ENCODE measurements around the gene SPATS2. TPM values are rescaled to one million over a fixed set of nuclear protein-coding genes. Genes with fewer than 3 reads are reported as not detected.
A peak's percentile ranks its signal among the peaks of the same experiment; 100 is the strongest.

The SPATS2 gene
- total RNA-seq, 4 donors from 2014 or later, result 14.0 to 26.5 (median 19.6) TPM

DNA sequence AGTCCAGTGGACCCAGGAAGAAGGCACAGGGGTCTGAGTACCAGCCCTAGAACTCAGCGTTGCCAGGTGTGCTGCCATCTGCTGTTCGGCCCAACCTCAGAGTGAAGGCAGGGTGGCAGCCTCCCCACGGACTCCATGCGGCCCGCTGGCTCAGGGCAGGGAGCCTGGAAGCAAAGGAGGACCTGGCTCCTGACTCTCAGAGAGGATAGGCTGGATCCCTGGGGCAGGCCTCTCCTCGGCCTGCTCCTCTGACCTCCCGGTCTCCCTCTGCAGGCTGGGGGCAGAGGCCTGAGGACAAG, 190.6 kb downstream of the SPATS2 start:
- 53 to 84% methylated on average over 7 of the region's 7 CpGs for WGBS, 2 donors
- H3K4me3 ChIP-seq (ENCODE audit: low read depth, poor library complexity, severe bottlenecking), result no peak overlapping the region
- TF ChIP-seq POLR2A (IDR thresholded peaks at IDR 0.05), result no peak
- TF ChIP-seq, protein P1, sequence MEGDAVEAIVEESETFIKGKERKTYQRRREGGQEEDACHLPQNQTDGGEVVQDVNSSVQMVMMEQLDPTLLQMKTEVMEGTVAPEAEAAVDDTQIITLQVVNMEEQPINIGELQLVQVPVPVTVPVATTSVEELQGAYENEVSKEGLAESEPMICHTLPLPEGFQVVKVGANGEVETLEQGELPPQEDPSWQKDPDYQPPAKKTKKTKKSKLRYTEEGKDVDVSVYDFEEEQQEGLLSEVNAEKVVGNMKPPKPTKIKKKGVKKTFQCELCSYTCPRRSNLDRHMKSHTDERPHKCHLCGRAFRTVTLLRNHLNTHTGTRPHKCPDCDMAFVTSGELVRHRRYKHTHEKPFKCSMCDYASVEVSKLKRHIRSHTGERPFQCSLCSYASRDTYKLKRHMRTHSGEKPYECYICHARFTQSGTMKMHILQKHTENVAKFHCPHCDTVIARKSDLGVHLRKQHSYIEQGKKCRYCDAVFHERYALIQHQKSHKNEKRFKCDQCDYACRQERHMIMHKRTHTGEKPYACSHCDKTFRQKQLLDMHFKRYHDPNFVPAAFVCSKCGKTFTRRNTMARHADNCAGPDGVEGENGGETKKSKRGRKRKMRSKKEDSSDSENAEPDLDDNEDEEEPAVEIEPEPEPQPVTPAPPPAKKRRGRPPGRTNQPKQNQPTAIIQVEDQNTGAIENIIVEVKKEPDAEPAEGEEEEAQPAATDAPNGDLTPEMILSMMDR (IDR thresholded peaks at IDR 0.05), result no peak
- intact Hi-C loops (cut with DNase I; ENCODE audit: low total_unique reads), result no loop called here
- no peak for DNase-seq (ENCODE audit: low spot score in 2 of 2)

DNA sequence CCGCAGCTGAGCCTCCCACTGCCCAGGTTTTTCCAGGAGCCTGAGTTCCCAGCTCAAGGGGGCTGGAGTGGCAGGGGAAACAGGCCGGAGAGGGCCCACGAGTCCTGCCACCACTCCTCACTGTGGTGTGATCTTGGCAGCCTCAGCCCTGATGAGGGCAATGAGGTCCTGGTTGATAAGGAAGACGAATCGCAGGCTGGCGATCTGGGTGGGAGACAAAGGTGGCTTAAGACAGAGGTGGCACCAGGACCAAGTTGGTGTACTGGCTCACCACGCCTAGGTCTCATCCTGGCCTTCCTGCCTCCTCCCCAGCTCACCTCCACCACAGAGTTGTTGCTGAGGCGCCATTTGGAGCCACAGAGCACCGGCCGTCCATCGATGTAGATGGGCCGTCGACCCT, 191.3 kb downstream of the SPATS2 start:
- TF ChIP-seq, protein P1 (IDR thresholded peaks at IDR 0.05), result no peak
- no peak for TF ChIP-seq POLR2A (IDR thresholded peaks at IDR 0.05)
- DNase-seq (ENCODE audit: low spot score in 2 of 2), result no peak
- intact Hi-C loops (cut with DNase I; ENCODE audit: low total_unique reads), result no loop called here

DNA sequence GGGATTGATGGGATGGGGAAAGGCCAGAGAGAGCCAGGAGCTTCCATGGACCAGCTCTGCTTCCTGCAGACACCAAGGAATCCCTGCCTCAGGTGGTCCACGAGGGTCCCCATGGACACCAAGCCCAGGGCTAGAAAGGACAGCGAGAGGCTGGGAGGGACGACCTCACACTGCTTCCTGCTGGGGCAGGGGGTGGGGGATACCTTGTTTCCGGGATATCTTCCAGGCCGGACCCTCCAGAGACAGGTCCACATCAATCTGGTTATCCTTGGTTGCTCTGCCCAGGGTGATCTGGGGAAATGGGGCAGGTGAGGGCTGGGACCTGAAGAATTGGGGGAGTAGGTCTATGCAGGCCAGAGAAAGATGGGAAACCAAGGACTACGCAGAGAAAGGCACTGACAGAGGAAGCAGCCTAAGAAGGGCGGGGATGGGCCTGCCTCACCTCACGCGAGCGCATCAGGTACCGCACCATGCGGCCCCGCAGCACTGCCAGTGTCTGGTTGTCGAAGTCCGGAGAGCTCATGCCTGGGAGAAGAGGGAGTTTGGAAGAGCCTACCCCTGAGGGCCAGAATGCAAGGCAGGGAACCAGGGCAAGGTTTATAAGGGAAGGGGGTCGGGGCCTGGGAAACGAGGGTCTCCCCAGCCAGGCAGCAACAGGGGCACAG, 191.9 kb downstream of the SPATS2 start:
- DNase-seq (ENCODE audit: low spot score in 2 of 2), result peak in 1 of 2 donors; percentile 82
- WGBS, 2 donors, result 92 to 95% methylated on average over 17 of the region's 17 CpGs
- H3K4me3 ChIP-seq (ENCODE audit: low read depth, poor library complexity, severe bottlenecking), result no peak overlapping the region
- intact Hi-C loops (cut with DNase I; ENCODE audit: low total_unique reads), result no loop called here
- TF ChIP-seq, protein P1 (IDR thresholded peaks at IDR 0.05), result no peak
- no peak for TF ChIP-seq POLR2A (IDR thresholded peaks at IDR 0.05)

More for the DNA sequence above, 191.3 kb downstream of the SPATS2 start:
- H3K4me3 ChIP-seq (ENCODE audit: low read depth, poor library complexity, severe bottlenecking), result no peak overlapping the region
- 90 to 95% methylated on average over 13 of the region's 13 CpGs for WGBS, 2 donors

DNA sequence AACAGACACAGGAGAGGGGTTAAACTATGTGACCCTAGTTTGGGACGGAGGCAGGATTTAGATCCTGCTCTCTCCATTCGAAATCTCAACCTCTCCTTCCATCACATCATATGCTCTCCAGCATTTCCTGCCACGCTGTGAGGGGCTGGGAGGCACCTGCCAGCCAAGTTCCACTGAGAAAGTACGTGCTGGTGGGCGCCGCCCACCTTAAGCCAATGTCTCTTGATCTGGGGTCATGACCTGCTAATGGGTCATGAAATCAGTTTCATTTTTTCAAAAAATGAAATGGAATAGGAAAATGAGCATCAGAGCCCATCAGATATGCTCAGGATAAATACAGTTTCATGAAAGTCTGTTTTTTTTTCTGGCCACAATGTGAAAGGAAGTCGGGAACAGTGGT, 193.4 kb downstream of the SPATS2 start:
- intact Hi-C loops (cut with DNase I; ENCODE audit: low total_unique reads), result no loop called here
- DNase-seq (ENCODE audit: low spot score in 2 of 2), result no peak
- TF ChIP-seq, protein P1 (IDR thresholded peaks at IDR 0.05), result no peak
- no peak for TF ChIP-seq POLR2A (IDR thresholded peaks at IDR 0.05)
- WGBS, 2 donors, result 90 to 91% methylated on average over 7 of the region's 7 CpGs
- H3K4me3 ChIP-seq (ENCODE audit: low read depth, poor library complexity, severe bottlenecking), result no peak overlapping the region

DNA sequence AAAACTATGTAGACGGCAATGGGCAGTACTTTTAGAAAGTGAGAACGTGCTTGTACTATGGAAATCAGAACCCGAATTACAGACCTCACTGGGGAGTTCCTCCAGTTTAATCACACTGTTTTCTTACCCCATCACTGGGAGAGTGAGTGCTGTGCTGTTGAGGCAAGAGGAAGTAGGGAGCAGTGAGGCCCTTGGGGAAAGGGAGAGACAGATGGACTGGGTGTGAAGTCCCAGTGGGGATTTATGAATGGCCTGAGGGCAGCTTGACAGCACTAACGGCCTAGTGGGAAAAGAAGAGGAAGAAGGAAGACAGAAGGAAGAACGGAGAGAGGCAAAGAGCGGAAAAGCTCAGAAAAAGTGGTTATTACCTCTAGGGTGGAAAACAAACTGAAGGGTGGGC, 195.0 kb downstream of the SPATS2 start:
- no peak for TF ChIP-seq POLR2A (IDR thresholded peaks at IDR 0.05)
- TF ChIP-seq, protein P1 (IDR thresholded peaks at IDR 0.05), result no peak

DNA sequence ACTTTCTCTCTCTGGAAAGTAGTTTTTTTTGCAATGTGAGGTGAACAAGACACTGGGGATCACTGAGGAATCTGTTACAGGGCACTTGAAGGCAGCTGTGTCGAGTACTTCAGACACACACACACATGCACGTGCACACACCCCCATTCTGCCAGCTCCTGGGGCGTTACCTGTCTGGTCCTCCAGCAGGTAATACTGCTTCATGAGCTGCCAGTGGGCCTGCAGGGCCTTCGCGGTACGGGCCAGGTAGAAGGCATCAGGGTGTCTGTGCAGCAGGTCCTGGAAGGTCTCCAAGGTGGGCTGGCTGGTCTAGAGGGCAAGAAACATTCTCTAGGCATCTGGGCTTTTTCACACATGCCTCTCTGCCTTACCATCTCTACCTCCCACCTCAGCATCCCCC, 195.6 kb downstream of the SPATS2 start:
- intact Hi-C loops (cut with DNase I; ENCODE audit: low total_unique reads), result no loop called here
- DNase-seq (ENCODE audit: low spot score in 2 of 2), result no peak
- WGBS, 2 donors, result 72 to 86% methylated on average over 6 of the region's 6 CpGs
- TF ChIP-seq, protein P1 (IDR thresholded peaks at IDR 0.05), result no peak
- TF ChIP-seq POLR2A (IDR thresholded peaks at IDR 0.05), result no peak
- no peak overlapping the region for H3K4me3 ChIP-seq (ENCODE audit: low read depth, poor library complexity, severe bottlenecking)

More for the DNA sequence above, 195.0 kb downstream of the SPATS2 start:
- intact Hi-C loops (cut with DNase I; ENCODE audit: low total_unique reads), result no loop called here
- no peak overlapping the region for H3K4me3 ChIP-seq (ENCODE audit: low read depth, poor library complexity, severe bottlenecking)
- WGBS, 2 donors, result 77 to 81% methylated on average over 6 of the region's 6 CpGs
- DNase-seq (ENCODE audit: low spot score in 2 of 2), result no peak

Measured in lower leg skin (tissue), 4 donors.